ES-I3 (cell line): Measurements from ENCODE around the gene PVRIG.
"Not testable (repeated sequence)": the region's sequence is repeated elsewhere in the genome, so short reads cannot be mapped to it uniquely, and the experiment has no call there.

Source experiments
- H3K36me3 ChIP-seq: 2 replicates; pipeline ENCODE4 v1.6.1; 2013; ENCODE audit warnings: mild to moderate bottlenecking, low read length, control low read depth, moderate library complexity; ENCODE audit not compliant: insufficient read depth
- H3K4me1 ChIP-seq: 2 replicates; pipeline ENCODE4 v1.6.1; 2013; ENCODE audit warnings: mild to moderate bottlenecking, control low read depth, low read length; ENCODE audit not compliant: insufficient read depth
- H3K9ac ChIP-seq: 2 replicates; pipeline ENCODE4 v1.6.1; 2013; ENCODE audit warnings: low read depth, mild to moderate bottlenecking, low read length, moderate library complexity
- H3K9me3 ChIP-seq: 2 replicates; pipeline ENCODE4 v1.6.1; 2013; ENCODE audit warnings: mild to moderate bottlenecking, low read length, moderate library complexity; ENCODE audit not compliant: control insufficient read depth, insufficient read depth

The PVRIG gene

GRCh38 chr7:100185726-100186125, 34.0 kb upstream of the PVRIG start:
- Histone ChIP-seq H3K36me3 (no peaks in the 10 kb centered on the region), H3K9me3 (no peaks in the 10 kb centered on the region), H3K4me1 (peaks cover 3% of the 10 kb centered on the region; the same call in 1 of the 2 replicates), H3K9ac (no peak overlapping the region)

- Histone ChIP-seq H3K9ac (no peak overlapping the region), H3K4me1 (peaks cover 3% of the 10 kb centered on the region; the same call in 1 of the 2 replicates), H3K36me3 (no peaks in the 10 kb centered on the region), H3K9me3 (no peaks in the 10 kb centered on the region)
Observed at GRCh38 chr7:100189061-100189460, 30.7 kb upstream of the PVRIG start.

- H3K36me3 ChIP-seq = no peaks in the 10 kb centered on the region
- no peaks in the 10 kb centered on the region for H3K9me3 ChIP-seq
- H3K4me1 ChIP-seq = peaks cover 3% of the 10 kb centered on the region; the same call in 1 of the 2 replicates
- H3K9ac ChIP-seq = no peak overlapping the region
Observed at GRCh38 chr7:100190048-100190711, 29.6 kb upstream of the PVRIG start.

GRCh38 chr7:100191775-100192174, 28.0 kb upstream of the PVRIG start:
- no peak overlapping the region for H3K9ac ChIP-seq
- no peaks in the 10 kb centered on the region for H3K36me3 ChIP-seq

GRCh38 chr7:100192281-100192862, 27.4 kb upstream of the PVRIG start:
- H3K9ac ChIP-seq, H3K36me3 ChIP-seq, H3K4me1 ChIP-seq, H3K9me3 ChIP-seq: not testable (repeated sequence)

More at GRCh38 chr7:100191775-100192174, 28.0 kb upstream of the PVRIG start:
- H3K4me1 ChIP-seq = peaks cover 3% of the 10 kb centered on the region; the same call in 1 of the 2 replicates
- H3K9me3 ChIP-seq = no peaks in the 10 kb centered on the region

GRCh38 chr7:100192969-100193368, 26.8 kb upstream of the PVRIG start:
- Histone ChIP-seq H3K9me3 (no peaks in the 10 kb centered on the region), H3K36me3 (no peaks in the 10 kb centered on the region), H3K4me1 (peaks cover 3% of the 10 kb centered on the region; the same call in 1 of the 2 replicates), H3K9ac (no peak overlapping the region)

- H3K9ac ChIP-seq = no peak overlapping the region
- H3K36me3 ChIP-seq = no peaks in the 10 kb centered on the region
- peaks cover 4% of the 10 kb centered on the region for H3K4me1 ChIP-seq
- H3K9me3 ChIP-seq = no peaks in the 10 kb centered on the region
Observed at GRCh38 chr7:100195222-100195621, 24.5 kb upstream of the PVRIG start.

GRCh38 chr7:100195901-100196322, 23.8 kb upstream of the PVRIG start:
- H3K9ac ChIP-seq, H3K36me3 ChIP-seq, H3K4me1 ChIP-seq, H3K9me3 ChIP-seq: not testable (repeated sequence)

- no peaks in the 10 kb centered on the region for H3K9me3 ChIP-seq
- H3K36me3 ChIP-seq = no peaks in the 10 kb centered on the region
- H3K4me1 ChIP-seq = peaks cover 8% of the 10 kb centered on the region
- no peak overlapping the region for H3K9ac ChIP-seq
Observed at GRCh38 chr7:100198266-100198665, 21.5 kb upstream of the PVRIG start.

GRCh38 chr7:100200693-100201092, 19.1 kb upstream of the PVRIG start:
- H3K9ac ChIP-seq = no peak overlapping the region
- no peaks in the 10 kb centered on the region for H3K36me3 ChIP-seq
- H3K9me3 ChIP-seq = no peaks in the 10 kb centered on the region
- peaks cover 8% of the 10 kb centered on the region for H3K4me1 ChIP-seq

GRCh38 chr7:100204454-100204853, 15.3 kb upstream of the PVRIG start:
- Histone ChIP-seq H3K9ac (no peak overlapping the region), H3K36me3 (no peaks in the 10 kb centered on the region), H3K4me1 (peaks cover 8% of the 10 kb centered on the region), H3K9me3 (no peaks in the 10 kb centered on the region)

GRCh38 chr7:100208911-100209408, 10.8 kb upstream of the PVRIG start:
- H3K36me3 ChIP-seq = no peaks in the 10 kb centered on the region
- no peak overlapping the region for H3K9ac ChIP-seq
- H3K4me1 ChIP-seq = no peaks in the 10 kb centered on the region; the same call in 1 of the 2 replicates
- H3K9me3 ChIP-seq = no peaks in the 10 kb centered on the region

- no peak overlapping the region for H3K9ac ChIP-seq
- no peaks in the 10 kb centered on the region; the same call in 1 of the 2 replicates for H3K4me1 ChIP-seq
- no peaks in the 10 kb centered on the region for H3K9me3 ChIP-seq
- H3K36me3 ChIP-seq = no peaks in the 10 kb centered on the region
Observed at GRCh38 chr7:100209493-100209892, 10.3 kb upstream of the PVRIG start.

GRCh38 chr7:100210805-100211204, 8.9 kb upstream of the PVRIG start:
- no peaks in the 10 kb centered on the region; the same call in 1 of the 2 replicates for H3K4me1 ChIP-seq
- H3K9ac ChIP-seq = no peak overlapping the region
- no peaks in the 10 kb centered on the region for H3K36me3 ChIP-seq
- no peaks in the 10 kb centered on the region for H3K9me3 ChIP-seq

- Histone ChIP-seq H3K9ac (no peak overlapping the region), H3K9me3 (no peaks in the 10 kb centered on the region), H3K36me3 (no peaks in the 10 kb centered on the region), H3K4me1 (no peaks in the 10 kb centered on the region; the same call in 1 of the 2 replicates)
Observed at GRCh38 chr7:100211342-100211780, 8.4 kb upstream of the PVRIG start.
